ENCODE measurements around the gene LSP1.

DNA sequence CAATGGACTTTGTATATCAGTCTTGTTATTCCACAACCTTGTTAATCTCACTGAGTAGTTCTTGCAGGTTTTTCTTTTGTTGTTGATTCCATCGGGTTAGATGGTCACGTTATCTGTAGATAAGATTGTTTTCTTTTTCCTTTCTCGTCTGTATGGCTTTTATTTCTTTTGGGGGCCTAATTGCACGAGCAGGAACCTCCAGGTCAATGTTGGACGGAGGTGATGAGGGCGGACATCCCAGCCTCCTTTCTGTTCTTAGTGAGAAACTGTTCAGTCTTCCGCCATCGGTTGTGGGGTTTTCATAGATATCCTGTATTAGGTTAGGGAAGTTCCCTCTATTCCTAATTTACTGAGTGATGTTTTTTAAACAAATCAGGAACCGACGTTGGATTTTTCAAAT, 43.6 kb downstream of the LSP1 start:
- TF ChIP-seq, protein P1, sequence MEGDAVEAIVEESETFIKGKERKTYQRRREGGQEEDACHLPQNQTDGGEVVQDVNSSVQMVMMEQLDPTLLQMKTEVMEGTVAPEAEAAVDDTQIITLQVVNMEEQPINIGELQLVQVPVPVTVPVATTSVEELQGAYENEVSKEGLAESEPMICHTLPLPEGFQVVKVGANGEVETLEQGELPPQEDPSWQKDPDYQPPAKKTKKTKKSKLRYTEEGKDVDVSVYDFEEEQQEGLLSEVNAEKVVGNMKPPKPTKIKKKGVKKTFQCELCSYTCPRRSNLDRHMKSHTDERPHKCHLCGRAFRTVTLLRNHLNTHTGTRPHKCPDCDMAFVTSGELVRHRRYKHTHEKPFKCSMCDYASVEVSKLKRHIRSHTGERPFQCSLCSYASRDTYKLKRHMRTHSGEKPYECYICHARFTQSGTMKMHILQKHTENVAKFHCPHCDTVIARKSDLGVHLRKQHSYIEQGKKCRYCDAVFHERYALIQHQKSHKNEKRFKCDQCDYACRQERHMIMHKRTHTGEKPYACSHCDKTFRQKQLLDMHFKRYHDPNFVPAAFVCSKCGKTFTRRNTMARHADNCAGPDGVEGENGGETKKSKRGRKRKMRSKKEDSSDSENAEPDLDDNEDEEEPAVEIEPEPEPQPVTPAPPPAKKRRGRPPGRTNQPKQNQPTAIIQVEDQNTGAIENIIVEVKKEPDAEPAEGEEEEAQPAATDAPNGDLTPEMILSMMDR (IDR thresholded peaks at IDR 0.05) = no peak
- TF ChIP-seq POLR2AphosphoS5 (IDR thresholded peaks at IDR 0.05) (no peak), POLR2A (IDR thresholded peaks at IDR 0.05) (no peak), EP300 (IDR thresholded peaks at IDR 0.05; ENCODE audit: low read depth) (no peak)

All from transverse colon (tissue), 4 donors.